Keratinocyte (primary cell): ENCODE measurements around the gene STAT3.

Experiments
- CTCF ChIP-seq, 3 experiments: IDR thresholded peaks in 1 of 3; conservative IDR thresholded peaks in 1 of 3; optimal IDR thresholded peaks in 1 of 3; 2 replicates in 2 of 3; 3 replicates in 1 of 3; pipeline versions ENCODE3 to v1.5.1; 2011; ENCODE audit warnings: low read length in 3 of 3, mild to moderate bottlenecking in 3 of 3, moderate library complexity in 2 of 3, control low read depth in 1 of 3, inconsistent platforms in 1 of 3; ENCODE audit not compliant: insufficient read depth in 2 of 3; ENCODE audit errors: extremely low read depth in 1 of 3
- EZH2 ChIP-seq: IDR thresholded peaks from one replicate; pipeline ENCODE4 v1.6.1; 2012; ENCODE audit warnings: inconsistent platforms, mild to moderate bottlenecking, low read length, moderate library complexity

GRCh38 chr17:42428141-42428944 is 40.1 kb upstream of the STAT3 start:
- peak; percentile 73 to 95 (median 76) for TF ChIP-seq CTCF (optimal IDR thresholded peaks at IDR 0.05 in 1 of 3, IDR thresholded peaks at IDR 0.05 in 1 of 3, conservative IDR thresholded peaks at IDR 0.05 in 1 of 3; ENCODE audit: extremely low read depth in 1 of 3, insufficient read depth in 2 of 3, low read length in 3 of 3)
- no peak for TF ChIP-seq EZH2
